GM19467 (cell line): Measurements from ENCODE around the gene MSMB.
"Not testable (repeated sequence)": the region's sequence is repeated elsewhere in the genome, so short reads cannot be mapped to it uniquely, and the experiment has no call there.

Source experiments
- ATAC-seq: cut with Tn5 transposase; IDR thresholded peaks from one replicate; pipeline ENCODE4 v1.9.1; 2021; ENCODE audit warnings: mild to moderate bottlenecking, moderate library complexity; ENCODE audit not compliant: unreplicated experiment

MSMB gene

GRCh38 chr10:46046261-46046660 lies at the start of gene MSMB:
MSMB (minus strand) TSS chr10:46046269; CDS start chr10:46046237, 32 bp downstream.
- ATAC-seq: no peak

GRCh38 chr10:46094931-46095750 lies 49.1 kb upstream of the MSMB start:
- no peak for ATAC-seq

- no peak for ATAC-seq
Measured at GRCh38 chr10:46094197-46094500, 48.1 kb upstream of the MSMB start.

GRCh38 chr10:46093316-46094196 lies 47.5 kb upstream of the MSMB start:
- not testable (repeated sequence) for ATAC-seq

GRCh38 chr10:46092524-46093081 lies 46.5 kb upstream of the MSMB start:
- no peak for ATAC-seq

- no peak for ATAC-seq
Measured at GRCh38 chr10:46091828-46092523, 45.9 kb upstream of the MSMB start.

GRCh38 chr10:46091080-46091827 lies 45.2 kb upstream of the MSMB start:
- ATAC-seq: no peak

GRCh38 chr10:46090258-46090812 lies 44.3 kb upstream of the MSMB start:
- no peak for ATAC-seq

- not testable (repeated sequence) for ATAC-seq
Measured at GRCh38 chr10:46087381-46087780, 41.3 kb upstream of the MSMB start.

- no peak for ATAC-seq
Measured at GRCh38 chr10:46084321-46085165, 38.5 kb upstream of the MSMB start.

GRCh38 chr10:46080886-46081285 lies 34.8 kb upstream of the MSMB start:
- no peak for ATAC-seq

- ATAC-seq: no peak
Measured at GRCh38 chr10:46079831-46080585, 33.9 kb upstream of the MSMB start.

GRCh38 chr10:46077731-46078413 lies 31.8 kb upstream of the MSMB start:
- no peak for ATAC-seq

- ATAC-seq: no peak
Measured at GRCh38 chr10:46077141-46077554, 31.1 kb upstream of the MSMB start.

- ATAC-seq: no peak
Measured at GRCh38 chr10:46075869-46076268, 29.8 kb upstream of the MSMB start.

GRCh38 chr10:46074196-46074946 lies 28.3 kb upstream of the MSMB start:
- no peak for ATAC-seq

- ATAC-seq: no peak
Measured at GRCh38 chr10:46073564-46073963, 27.5 kb upstream of the MSMB start.
